GM23248 (cell line): ENCODE results near the gene TUFT1.

Experiments
- EZH2 ChIP-seq: fragments of 200-600 bp; sonication (generic); IDR thresholded peaks from 2 replicates; pipeline ENCODE4 v1.6.1; 2018; ENCODE audit warnings: antibody characterized with exemption, mild to moderate bottlenecking; ENCODE audit not compliant: insufficient read depth, poor library complexity, severe bottlenecking
- EZH2phosphoT487 ChIP-seq: fragments of 200-600 bp; sonication (generic); IDR thresholded peaks from 2 replicates; pipeline ENCODE4 v1.6.1; 2018; ENCODE audit warnings: antibody characterized with exemption, moderate library complexity, mild to moderate bottlenecking, low read depth; ENCODE audit not compliant: insufficient read depth

GRCh38 chr1:151611288-151611790, 71.2 kb downstream of the TUFT1 start:
- no peak for TF ChIP-seq EZH2
- TF ChIP-seq EZH2phosphoT487: no peak
